Fibroblast of lung (primary cell): Measurements from ENCODE around the gene ABCF3. TPM values are rescaled to one million over a fixed set of nuclear protein-coding genes. Genes with fewer than 3 reads are reported as not detected.
A peak's percentile ranks its signal among the peaks of the same experiment; 100 is the strongest.

Experiments used
- DNase-seq, 2 donors: peaks; one replicate each; pipeline versions ENCODE4 v3.0.0 to v3.0.0-alpha.2; 2010; ENCODE audit warnings: low read depth in 2 of 2
- H2AFZ ChIP-seq: 2 replicates; pipeline ENCODE4 v1.5.1; 2012; ENCODE audit warnings: low read length, control low read depth, inconsistent platforms
- H3K27ac ChIP-seq: 2 replicates; pipeline ENCODE4 v1.5.1; 2011; ENCODE audit warnings: low read length, control low read depth; ENCODE audit not compliant: insufficient read depth
- H3K27me3 ChIP-seq: 2 replicates; pipeline ENCODE4 v1.5.1; 2011; ENCODE audit warnings: mild to moderate bottlenecking, low read length; ENCODE audit not compliant: control insufficient read depth, insufficient read depth
- H3K36me3 ChIP-seq: 2 replicates; pipeline ENCODE4 v1.5.1; 2011; ENCODE audit warnings: low read length; ENCODE audit not compliant: control insufficient read depth, insufficient read depth
- H3K4me1 ChIP-seq: 2 replicates; pipeline ENCODE4 v1.5.1; 2011; ENCODE audit warnings: low read length; ENCODE audit not compliant: control insufficient read depth, insufficient read depth; ENCODE audit errors: extremely low read depth
- H3K4me2 ChIP-seq: 2 replicates; pipeline ENCODE4 v1.5.1; 2011; ENCODE audit warnings: low read length, control low read depth; ENCODE audit not compliant: insufficient read depth; ENCODE audit errors: extremely low read depth
- H3K4me3 ChIP-seq, 4 experiments: fragments of 200-600 bp in 1 of 4; sonication (generic) in 1 of 4; replicated peaks in 1 of 4; 2 replicates each; pipeline ENCODE4 v1.5.1; 2011 to 2016; ENCODE audit warnings: low read length in 4 of 4, low read depth in 3 of 4, mild to moderate bottlenecking in 3 of 4, control low read depth in 2 of 4, inconsistent platforms in 1 of 4, mixed read lengths in 1 of 4; ENCODE audit not compliant: insufficient read depth in 1 of 4; ENCODE audit errors: control extremely low read depth in 1 of 4
- H3K79me2 ChIP-seq: 2 replicates; pipeline ENCODE4 v1.5.1; 2012; ENCODE audit warnings: mild to moderate bottlenecking, low read length, inconsistent platforms; ENCODE audit not compliant: control insufficient read depth, insufficient read depth
- H3K9ac ChIP-seq: 2 replicates; pipeline ENCODE4 v1.5.1; 2011; ENCODE audit warnings: mild to moderate bottlenecking, low read length, control low read depth; ENCODE audit not compliant: insufficient read depth
- H3K9me3 ChIP-seq: 2 replicates; pipeline ENCODE4 v1.5.1; 2012; ENCODE audit warnings: low read depth, low read length; ENCODE audit not compliant: control insufficient read depth, insufficient read depth
- H4K20me1 ChIP-seq: 2 replicates; pipeline ENCODE4 v1.5.1; 2011; ENCODE audit warnings: low read length; ENCODE audit not compliant: control insufficient read depth, insufficient read depth; ENCODE audit errors: extremely low read depth
- EZH2 ChIP-seq: IDR thresholded peaks from 2 replicates; pipeline ENCODE4 v1.5.1; 2012; ENCODE audit warnings: low read length, control low read depth, mild to moderate bottlenecking; ENCODE audit errors: missing control alignments
- polyA plus RNA-seq, 2 donors: library from polyadenylated mRNA; depleted of rRNA in 1 of 2; stranded (reverse) in 1 of 2; unstranded in 1 of 2; fragments of >200 nt; gene quantifications; 2 replicates each; pipeline ENCODE4 v1.2.1, GENCODE V29; 2011 to 2012; ENCODE audit warnings: missing spikeins in 1 of 2
- total RNA-seq: library from RNA; depleted of rRNA; stranded (reverse); fragments of >200 nt; gene quantifications from 2 replicates; pipeline ENCODE4 v1.2.1, GENCODE V29; 2014
- TF ChIP-seq, protein P1 (sequence below), 2 donors: IDR thresholded peaks in 1 of 2; conservative IDR thresholded peaks in 1 of 2; 1 replicate in 1 of 2; 2 replicates in 1 of 2; pipeline ENCODE4 v1.5.1; 2011 to 2012; ENCODE audit warnings: low read length in 2 of 2, control low read depth in 1 of 2, inconsistent platforms in 1 of 2, low read depth in 1 of 2, mild to moderate bottlenecking in 1 of 2

The ABCF3 gene
- total and polyA plus RNA-seq, 2 donors (not counting 1 experiment from before 2014, with no cell fraction given) = 31.3 to 65.1 TPM

DNA sequence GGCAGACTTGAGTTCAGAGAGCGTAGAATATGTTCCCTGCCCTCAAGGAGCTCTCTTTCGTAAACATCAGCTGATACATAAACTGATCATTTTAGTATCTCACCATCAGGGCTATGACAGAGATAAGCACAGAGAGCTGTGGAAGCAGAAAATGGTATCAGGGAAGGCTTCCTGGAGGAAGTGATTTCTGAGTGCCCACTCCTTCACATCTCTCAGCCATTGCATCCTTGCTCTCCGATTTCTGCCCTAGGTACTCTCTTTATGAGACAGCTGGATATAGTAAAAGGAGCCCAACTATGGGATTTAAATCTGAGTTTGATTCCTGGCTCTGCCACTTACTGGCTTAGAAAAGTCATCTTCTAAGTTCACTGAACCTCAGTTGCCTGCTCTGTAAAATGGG is 20.5 kb upstream of the ABCF3 start:
- H2AFZ ChIP-seq = no peak overlapping the region
- H3K9me3 ChIP-seq = no peaks in the 10 kb centered on the region
- no peak overlapping the region for H3K4me3 ChIP-seq
- H3K79me2 ChIP-seq = peaks cover 33% of the 10 kb centered on the region
- H4K20me1 ChIP-seq = no peaks in the 10 kb centered on the region
- no peak overlapping the region for H3K27ac ChIP-seq
- no peak overlapping the region for H3K4me2 ChIP-seq
- H3K27me3 ChIP-seq = no peaks in the 10 kb centered on the region
- peaks cover 9% of the 10 kb centered on the region for H3K4me1 ChIP-seq
- no peak for DNase-seq
- no peak for TF ChIP-seq EZH2
- TF ChIP-seq, protein P1, sequence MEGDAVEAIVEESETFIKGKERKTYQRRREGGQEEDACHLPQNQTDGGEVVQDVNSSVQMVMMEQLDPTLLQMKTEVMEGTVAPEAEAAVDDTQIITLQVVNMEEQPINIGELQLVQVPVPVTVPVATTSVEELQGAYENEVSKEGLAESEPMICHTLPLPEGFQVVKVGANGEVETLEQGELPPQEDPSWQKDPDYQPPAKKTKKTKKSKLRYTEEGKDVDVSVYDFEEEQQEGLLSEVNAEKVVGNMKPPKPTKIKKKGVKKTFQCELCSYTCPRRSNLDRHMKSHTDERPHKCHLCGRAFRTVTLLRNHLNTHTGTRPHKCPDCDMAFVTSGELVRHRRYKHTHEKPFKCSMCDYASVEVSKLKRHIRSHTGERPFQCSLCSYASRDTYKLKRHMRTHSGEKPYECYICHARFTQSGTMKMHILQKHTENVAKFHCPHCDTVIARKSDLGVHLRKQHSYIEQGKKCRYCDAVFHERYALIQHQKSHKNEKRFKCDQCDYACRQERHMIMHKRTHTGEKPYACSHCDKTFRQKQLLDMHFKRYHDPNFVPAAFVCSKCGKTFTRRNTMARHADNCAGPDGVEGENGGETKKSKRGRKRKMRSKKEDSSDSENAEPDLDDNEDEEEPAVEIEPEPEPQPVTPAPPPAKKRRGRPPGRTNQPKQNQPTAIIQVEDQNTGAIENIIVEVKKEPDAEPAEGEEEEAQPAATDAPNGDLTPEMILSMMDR (conservative IDR thresholded peaks at IDR 0.05 in 1 of 2, IDR thresholded peaks at IDR 0.05 in 1 of 2; ENCODE audit: low read depth in 1 of 2, low read length in 2 of 2) = no peak
- H3K9ac ChIP-seq = no peak overlapping the region
- peaks cover 38% of the 10 kb centered on the region for H3K36me3 ChIP-seq

DNA sequence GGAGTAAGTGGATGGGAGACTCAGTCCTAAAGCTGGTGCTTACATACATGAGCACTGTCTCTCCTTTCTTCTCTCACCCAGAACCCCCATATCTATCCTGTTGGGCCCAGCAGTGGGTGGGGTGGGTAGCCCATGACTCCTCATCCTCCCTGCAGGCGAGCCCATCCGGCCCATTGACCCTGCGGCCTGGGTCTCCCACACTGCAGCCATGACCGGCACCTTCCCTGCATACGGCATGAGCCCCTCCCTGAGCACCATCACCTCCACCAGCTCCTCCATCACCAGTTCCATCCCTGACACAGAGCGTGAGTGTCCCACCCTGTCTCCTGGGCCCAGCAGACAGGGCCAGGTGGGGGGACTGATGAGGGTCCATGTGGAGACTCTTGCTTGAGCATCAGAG is 19.3 kb upstream of the ABCF3 start:
- peaks cover 23% of the 10 kb centered on the region for H3K79me2 ChIP-seq
- no peak for DNase-seq
- no peaks in the 10 kb centered on the region for H3K9me3 ChIP-seq
- H3K27me3 ChIP-seq = no peaks in the 10 kb centered on the region
- no peak overlapping the region for H3K9ac ChIP-seq
- no peaks in the 10 kb centered on the region for H4K20me1 ChIP-seq
- peaks cover 38% of the 10 kb centered on the region for H3K36me3 ChIP-seq
- peaks cover 4% of the 10 kb centered on the region for H3K4me1 ChIP-seq
- H2AFZ ChIP-seq = no peak overlapping the region
- TF ChIP-seq, protein P1 (conservative IDR thresholded peaks at IDR 0.05 in 1 of 2, IDR thresholded peaks at IDR 0.05 in 1 of 2; ENCODE audit: low read depth in 1 of 2, low read length in 2 of 2) = no peak
- no peak for TF ChIP-seq EZH2
- H3K27ac ChIP-seq = no peak overlapping the region
- no peak overlapping the region for H3K4me2 ChIP-seq
- no peak overlapping the region for H3K4me3 ChIP-seq

DNA sequence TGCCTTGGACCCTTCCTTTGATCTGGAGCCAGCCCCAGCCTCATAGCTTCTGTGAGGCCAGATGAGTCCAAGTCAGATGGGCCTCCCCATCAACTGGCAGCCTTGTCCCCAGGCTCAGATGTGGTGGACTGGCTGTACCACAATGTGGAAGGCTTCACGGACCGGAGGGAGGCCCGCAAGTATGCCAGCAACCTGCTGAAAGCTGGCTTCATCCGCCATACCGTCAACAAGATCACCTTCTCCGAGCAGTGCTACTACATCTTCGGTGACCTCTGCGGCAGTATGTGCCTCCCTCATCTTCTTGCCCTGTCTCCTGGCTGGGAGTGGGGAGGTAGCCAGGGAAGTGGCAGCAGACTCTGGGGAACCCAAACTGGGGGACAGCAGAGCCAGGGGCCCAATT is 18.2 kb upstream of the ABCF3 start:
- no peaks in the 10 kb centered on the region for H3K27me3 ChIP-seq
- H3K9me3 ChIP-seq = no peaks in the 10 kb centered on the region
- peaks cover 38% of the 10 kb centered on the region for H3K36me3 ChIP-seq
- H3K4me1 ChIP-seq = peaks cover 4% of the 10 kb centered on the region
- peaks cover 16% of the 10 kb centered on the region for H3K79me2 ChIP-seq
- no peak overlapping the region for H3K4me3 ChIP-seq
- peak overlapping the region; percentile 65 for H3K27ac ChIP-seq
- DNase-seq = no peak
- no peak overlapping the region for H3K4me2 ChIP-seq
- no peak overlapping the region for H2AFZ ChIP-seq
- no peak overlapping the region for H3K9ac ChIP-seq
- TF ChIP-seq EZH2 = no peak
- TF ChIP-seq, protein P1 (conservative IDR thresholded peaks at IDR 0.05 in 1 of 2, IDR thresholded peaks at IDR 0.05 in 1 of 2; ENCODE audit: low read depth in 1 of 2, low read length in 2 of 2) = no peak
- H4K20me1 ChIP-seq = no peaks in the 10 kb centered on the region
